Inferior parietal cortex (tissue), 1 donor: ENCODE measurements around the gene VSIR.

Experiments
- DNase-seq: peaks from one replicate; pipeline ENCODE4 v3.0.0-alpha.2; 2016; ENCODE audit errors: extremely low spot score

Gene VSIR

DNA sequence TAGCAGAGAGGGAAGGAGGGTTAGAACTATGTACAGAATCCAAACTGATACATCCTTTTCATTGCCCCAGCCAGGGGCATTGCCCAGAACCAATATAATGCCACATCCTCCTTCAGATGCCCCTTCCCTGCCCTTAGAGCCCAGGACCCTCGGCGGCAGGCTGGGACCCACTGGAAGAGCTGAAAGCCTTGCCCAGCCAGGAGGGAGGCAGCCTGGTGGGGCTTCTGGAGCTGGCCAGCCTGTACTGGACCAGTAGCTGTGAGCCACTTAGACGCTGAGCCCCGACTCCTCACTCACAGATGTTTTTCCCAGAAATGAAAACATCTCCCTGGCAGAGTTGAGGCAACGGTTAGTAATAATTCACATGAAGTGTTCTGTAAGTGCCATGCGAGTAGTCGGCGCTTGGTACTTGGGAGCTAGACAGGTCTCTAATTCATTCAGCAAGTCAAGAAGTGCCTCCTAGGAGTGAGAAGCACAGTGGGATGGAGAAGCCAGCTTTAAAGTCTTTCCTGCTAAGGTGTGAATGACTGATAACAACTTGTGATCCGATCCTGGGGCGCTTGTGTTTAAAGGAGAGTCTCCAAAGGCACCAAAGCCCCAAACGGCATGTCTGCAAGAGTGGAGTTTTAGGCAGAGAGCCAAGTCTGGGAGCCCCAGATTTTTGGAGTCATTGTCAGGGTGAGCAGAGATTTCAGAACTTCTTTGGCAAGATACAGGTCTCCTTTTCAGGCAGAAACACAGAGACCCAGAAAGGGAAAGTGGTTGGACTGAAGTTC, 9.8 kb downstream of the VSIR start:
- no peak for DNase-seq

DNA sequence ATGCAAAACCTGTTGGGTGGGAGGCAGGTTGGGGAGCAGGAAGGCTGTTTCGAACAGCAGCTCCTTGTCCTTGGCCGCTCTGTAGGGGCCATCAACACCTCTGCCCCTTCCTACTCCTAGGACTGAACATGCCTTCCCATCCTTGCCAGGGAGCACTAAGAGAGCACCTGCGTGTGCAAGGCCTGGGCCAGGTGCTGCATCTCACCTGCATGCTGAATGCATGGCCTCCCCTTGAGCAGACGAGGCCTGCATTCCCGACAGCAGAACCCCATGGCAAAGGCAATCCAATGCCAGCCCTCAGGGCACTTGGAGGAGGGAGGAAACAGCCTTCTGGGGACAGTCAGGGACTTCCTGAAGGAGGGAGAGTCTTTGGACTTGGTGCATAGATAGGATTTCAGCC, 11.0 kb downstream of the VSIR start:
- DNase-seq: no peak

DNA sequence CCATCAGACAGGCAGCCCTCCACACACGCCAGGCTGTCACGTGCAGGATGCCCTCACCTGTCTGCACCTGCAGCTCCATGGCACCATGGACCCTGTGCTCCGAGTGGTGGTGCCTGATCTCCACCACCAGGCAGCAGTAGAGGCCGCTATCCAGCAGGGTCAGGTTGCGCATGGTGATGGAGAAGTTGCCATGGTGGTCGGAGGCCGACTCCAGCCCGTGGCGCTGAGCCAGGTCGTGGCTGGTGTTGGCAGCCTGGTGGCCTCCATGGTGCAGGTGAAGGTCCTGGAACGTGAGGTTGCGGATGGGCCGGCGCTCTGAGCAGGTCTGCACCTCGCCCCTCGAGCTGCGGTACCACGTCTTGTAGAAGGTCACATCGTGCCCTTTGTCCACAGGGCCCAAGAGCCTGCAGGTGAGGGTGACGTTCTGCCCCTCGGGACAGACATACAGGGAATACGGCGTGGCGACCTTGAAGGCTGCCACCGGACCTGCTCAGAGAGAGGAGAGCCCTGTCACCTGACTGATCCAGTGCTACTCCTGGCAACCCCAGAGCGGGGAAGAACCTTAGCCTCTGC, 11.7 kb downstream of the VSIR start:
- no peak for DNase-seq

DNA sequence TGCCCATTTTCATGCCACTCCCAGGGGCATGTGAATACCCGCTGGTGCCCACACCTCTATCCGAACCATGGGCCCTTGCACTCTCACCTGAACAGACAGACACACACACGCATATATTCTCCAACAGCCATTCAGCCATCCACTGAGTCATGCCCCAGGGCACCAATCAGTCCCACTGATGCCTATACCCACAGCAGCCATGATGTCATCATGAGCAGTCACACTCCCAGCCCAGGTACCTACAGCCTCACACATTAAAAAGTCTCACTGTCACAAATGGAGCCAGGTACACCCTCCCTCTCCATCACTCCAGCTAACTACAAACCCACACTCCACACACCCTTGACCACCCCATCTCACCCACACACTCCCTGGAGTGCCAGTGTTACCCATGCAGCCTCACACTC, 12.2 kb downstream of the VSIR start:
- no peak for DNase-seq

DNA sequence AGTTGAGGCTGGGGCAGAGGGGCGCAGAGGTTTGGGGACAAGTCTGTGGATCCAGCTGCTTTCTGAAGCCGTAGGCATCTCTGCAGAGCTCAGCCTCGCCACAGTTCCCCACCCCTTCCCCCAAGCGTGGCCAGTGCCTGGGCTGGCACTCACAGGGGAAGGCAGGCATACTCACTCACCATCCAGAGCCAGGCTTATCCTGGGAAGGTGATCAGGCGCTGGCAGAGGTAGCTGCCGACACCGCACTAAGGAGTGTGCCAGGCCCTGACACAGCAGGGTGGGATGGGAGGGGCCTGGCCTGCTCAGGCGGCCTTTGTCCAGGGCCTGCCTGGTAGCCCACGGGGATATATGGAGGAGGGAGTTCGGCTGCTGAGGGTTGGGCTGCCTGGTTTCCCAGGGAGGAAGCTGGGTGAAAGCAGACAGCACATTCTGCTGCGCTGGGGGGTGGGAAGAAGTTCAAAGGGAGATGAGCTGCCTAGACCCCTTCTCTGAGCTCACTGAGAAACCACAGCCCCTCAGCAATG, 15.9 kb downstream of the VSIR start:
- DNase-seq: no peak

DNA sequence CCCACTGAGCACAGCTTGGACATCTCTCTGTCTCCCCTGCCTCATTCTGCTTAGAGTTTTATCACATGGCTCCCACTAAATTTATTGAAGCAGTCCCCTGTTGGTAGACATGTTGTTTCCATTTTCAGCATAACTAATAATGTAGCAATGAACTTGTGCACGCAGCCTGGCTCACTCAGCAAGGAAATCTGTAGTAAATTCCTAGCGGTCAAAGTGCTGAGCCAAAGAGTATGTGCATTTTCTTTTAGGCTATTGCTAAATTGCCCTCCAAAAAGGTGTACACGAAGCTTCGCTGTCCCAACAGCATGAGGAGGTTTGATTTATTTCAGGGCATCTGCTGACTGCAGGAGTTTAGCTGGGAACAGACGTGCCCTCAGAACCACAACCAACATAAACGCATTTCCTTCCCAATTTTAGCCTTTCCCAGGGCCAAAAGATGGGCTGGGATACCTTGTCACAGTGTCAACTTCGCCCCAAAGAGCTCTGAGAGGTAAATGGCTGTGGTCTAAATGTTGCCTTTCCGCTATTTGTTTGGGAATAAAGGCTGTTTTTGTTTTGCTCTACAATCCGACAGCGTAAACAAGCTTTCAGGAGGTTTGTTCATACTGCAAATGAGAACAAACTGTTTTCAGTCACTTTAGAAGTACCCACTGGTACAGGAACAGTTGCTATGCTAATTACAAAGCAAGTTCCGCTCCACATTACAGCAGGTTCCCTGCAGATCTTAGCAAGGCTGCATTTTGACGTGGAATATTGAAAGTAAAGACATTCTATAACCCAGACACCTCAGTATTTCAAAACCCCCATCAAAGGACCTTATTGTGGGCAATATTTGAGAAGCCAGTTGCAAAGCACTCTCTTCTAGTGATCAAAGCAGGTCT, 16.8 kb downstream of the VSIR start:
- no peak for DNase-seq

DNA sequence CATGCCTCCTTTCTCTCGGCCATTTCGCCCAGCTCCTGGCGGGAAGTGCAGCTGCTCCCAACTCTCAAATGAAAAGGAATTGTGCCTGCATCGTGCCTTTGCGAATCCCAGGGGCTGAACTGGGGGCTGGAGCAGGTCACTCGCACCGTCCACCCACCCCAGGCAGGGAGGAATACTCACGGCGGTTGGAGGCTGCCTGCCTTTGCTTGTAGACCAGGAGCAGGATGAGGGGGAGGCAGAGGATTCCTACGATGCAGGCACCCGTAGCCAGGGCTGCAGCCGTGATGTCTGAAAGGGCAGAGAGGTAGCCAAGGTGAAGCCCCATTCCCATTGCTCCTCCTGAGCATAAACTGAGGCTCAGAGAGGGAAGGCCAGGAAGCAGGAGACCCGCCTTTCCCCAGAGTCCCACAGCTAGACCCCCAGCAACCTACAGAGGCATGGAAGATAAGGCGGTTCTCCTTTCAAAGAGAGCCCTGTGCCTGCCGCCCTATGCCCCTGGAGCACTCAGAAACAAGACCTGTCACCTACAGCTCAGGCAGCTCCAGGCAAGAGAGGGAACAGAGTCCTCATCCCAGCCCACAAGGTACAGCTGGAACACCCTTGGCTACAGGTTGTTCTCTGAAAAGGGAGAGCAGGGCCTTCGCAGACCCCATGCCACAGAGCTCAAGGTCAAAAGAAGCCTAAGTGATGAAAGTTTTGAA, 18.0 kb downstream of the VSIR start:
- DNase-seq: no peak

DNA sequence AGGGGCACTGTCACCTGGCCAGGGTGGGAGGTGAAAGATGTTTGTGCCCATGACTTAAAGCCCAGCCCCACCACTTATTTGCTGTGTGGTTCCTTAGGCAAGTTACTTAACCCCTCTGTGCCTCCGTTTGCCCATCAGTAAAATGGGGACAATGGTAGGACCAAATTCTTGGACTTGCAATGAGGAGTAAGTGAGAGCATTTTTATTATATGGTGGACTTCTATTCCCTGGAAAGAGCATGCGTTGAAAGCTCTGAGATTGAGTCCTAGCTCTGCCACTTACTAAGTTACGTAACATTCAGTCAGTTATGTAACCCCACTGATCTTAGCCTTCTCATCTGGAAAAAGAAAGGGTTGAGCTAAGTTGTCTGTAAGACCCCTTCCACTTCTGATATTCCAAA, 18.8 kb downstream of the VSIR start:
- DNase-seq: no peak

DNA sequence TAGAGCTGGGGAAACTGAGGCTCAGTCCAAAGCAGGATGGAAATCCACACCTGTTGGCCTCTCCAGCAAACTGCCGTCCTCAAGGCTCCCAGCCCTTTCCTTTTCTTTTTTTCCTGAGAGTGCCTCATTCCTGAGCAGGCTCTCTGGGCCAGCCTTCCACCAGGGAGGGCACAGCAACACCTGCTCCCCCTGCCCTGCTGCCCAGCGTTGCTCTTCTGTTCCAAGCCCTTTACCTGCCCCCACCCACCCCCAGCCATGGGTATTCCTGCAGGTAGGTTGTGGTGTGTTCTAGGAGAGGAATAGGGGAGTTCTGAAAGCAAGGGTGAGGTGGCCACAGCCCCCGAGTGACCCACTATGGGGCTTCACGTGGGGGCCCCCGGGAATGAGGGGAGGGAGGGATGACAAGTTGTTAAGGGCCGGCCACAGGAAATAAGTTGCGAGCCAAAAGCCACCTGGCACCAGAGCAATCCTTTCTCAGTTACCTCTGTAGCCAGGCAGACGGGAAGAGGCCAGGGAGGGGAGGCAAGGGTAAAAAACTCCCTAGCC, 19.3 kb downstream of the VSIR start:
- DNase-seq: no peak

DNA sequence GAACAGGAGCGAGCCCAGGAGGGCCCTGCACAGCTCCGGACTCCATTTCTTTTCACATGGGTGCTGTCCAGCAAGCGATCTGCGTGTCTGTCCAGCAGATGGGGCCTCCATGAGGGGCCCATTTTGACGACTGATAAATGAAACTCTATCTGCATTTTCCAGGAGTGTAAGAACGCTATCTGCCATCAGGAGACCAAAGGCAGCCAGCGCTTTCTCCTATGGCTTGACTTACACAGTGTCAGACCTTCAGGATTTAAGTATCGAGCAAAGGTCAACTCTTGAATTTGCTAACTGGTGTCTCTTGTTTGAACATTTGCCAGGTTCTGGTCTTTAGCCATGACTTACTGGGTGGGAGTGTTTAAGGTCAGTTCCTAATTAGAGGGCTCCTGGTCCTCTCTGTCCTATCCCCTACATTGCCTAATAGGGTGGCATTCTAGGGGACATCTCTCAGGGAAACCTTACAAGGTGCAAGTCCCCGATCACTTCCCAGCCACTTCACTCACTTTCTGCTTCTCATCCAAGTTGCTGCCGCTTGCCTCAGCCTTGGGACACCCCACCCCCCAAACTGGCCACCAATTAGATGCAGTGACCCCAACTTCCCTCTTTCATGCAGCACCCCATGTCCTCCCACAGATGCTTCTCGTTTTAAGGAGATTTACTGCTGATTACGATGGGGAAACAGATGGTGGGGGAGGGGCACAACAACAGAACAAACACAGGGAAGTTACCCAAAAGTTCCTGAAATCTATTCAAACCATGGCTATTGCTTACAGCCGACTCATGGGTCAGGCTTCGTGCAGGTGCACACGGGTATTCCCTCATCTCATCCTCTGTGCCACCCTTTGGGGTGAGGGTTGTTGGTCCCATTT, 20.0 kb downstream of the VSIR start:
- DNase-seq: no peak

DNA sequence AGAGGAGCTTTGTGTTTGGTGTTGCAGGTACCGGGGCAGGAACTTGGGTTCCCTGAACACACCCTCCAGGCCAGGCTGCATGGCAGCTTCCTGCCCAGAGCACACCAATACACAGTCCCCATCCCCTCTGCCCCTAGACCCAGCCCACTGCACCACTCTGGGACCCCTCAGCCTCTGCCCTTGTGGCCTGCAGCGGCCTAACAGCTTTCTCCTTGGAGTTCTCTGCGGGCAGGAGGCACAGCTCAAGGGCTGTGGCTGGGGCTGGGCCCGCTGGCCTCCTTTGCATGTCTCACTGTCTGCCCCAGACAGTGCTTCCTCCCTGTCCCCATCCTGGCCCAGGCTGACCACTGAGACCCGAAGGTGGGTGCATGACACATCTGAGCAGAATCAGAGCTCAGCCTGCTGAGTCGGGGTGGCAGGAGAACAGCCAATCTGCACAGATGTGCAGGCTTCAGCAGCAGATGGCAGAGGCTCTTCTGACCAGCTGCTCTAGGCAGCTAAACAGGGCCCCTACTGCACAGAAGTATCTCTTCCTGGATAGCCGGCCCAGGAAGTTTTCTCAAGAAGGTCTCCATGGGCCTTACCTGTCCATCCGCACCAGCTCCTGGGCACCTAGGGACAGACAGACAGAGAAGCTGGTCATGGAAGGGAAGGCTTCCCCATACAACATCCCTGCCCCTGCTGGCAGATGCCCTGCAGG, 20.8 kb downstream of the VSIR start:
- DNase-seq: no peak

DNA sequence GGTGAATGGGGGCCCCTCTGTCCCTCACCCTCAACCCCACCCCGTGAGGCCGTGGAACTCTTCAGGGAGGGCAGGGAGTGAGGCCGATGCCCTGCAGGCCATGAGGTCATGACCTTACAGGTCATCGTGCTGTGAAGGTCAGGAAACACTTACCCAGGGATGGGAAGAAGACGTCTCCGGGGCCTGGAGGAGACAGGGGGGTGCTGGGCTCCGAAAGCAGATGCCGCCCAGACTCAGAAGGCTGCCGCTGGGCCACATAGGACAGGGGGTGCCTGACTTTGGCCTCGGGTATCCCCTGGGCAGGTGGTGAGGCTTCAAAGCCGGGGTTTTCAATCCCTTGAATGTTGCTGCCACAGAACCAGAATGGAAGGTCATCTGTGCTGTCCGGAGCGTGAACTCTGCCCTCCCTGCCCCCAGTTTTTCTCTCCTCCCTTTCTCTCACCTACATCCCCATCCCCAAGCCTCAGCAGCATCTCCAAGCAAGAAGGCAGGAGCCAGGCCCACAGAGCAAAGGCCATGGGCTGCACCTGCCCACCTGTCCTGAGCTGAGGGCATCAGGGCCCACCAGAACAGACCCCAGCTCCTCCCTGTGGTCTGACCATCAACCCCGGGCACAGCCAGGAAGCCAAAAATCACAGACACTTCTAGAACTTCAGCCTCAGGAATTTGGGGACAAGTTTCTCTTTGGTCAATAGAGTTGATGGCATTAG, 21.6 kb downstream of the VSIR start:
- no peak for DNase-seq

DNA sequence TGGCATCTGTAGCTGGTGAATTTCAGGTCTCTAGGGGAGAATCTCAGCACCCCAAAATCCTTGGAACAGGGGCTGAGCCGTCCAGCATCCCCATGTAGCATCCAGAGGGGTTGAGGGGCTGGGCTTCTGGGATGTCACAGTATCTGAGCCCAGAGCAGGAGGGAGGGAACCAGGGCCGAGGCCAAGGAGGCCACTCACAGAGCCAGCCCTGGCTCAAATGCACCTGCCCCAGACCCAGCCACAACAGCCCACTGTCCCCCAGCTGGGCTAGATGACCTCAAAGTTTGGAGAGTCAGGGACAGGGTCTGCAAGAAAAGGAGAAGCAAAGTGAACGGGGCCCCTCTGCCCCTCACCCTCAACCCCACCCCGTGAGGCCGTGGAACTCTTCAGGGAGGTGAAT, 22.3 kb downstream of the VSIR start:
- DNase-seq: no peak

DNA sequence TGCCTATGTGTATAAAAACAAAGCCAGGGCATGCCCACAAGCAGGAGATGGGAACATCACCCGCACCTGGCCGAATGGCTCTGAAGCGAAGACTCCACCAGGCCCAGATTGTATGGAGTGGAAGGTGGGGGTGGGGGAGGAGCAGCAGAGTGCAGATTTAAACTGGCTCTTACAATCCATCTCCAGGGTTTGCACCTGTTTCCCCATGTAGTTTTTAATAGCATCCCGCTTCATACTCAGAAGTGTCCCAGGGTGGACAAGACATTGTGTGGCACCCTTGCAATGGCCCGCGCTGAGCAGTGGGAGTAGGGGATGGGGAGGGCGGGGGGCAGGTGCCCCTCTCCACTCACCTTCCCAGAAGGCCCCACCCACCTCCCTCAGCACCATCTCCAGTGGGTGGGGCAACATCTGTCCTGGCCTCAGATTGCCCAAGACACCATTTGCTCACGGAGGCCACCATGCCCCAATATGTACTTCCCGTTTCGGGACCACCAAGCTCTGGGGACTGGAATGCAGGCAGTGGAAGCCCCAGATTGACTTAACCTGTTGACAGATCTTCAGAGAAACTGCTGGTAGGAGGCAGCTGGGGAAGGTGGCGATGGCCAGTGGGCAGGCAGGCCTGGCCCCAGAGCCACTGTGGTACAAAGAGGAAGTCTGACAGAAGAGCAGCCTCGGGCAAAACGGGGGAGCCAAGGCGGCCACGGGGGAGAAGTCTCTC, 23.0 kb downstream of the VSIR start:
- DNase-seq: no peak

DNA sequence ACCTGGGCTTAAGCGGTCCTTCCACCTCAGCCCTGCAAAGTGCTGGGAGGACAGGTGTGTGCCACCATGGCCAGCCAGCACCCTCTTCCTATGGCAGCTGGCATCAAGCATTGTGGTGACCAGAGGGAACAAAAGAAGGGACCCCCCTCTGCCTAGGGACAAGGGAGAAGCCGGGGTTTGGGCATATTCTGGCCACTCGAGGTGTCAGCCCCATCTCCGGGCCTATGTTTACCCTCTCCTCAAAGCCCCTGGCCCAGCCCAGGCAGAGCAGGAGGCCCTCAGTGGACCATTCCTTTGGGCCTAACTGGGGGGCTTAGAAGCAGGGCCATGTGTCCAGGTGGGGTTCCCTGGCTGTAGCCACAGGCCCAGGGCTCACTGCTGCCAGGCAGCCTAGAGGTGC, 23.9 kb downstream of the VSIR start:
- no peak for DNase-seq

DNA sequence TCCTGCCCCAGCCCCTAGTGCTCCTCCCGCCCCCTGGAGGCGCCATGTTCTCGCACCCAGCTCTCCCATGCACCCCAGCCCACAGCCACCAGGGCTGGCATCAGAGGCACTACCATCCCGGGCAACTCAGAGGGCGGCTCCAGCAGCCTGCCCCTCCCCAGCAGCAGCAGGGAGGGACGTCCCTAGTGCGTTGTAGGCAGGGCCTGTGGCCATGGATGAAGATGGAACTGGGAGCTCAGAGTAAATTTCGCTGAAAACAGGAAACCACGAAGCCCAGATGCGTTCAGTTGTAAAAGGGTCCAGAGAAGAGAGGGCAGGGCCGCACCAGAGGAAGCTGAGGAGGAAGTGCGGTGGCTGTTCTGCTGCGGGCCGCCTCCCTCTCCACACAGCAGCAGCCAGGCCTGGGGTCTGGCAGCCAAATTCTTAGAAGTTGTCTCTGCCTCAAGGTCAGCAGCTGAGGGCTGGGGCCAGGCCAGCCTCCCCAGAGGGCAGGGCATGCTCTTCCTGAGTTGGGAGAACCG, 24.6 kb downstream of the VSIR start:
- DNase-seq: no peak

DNA sequence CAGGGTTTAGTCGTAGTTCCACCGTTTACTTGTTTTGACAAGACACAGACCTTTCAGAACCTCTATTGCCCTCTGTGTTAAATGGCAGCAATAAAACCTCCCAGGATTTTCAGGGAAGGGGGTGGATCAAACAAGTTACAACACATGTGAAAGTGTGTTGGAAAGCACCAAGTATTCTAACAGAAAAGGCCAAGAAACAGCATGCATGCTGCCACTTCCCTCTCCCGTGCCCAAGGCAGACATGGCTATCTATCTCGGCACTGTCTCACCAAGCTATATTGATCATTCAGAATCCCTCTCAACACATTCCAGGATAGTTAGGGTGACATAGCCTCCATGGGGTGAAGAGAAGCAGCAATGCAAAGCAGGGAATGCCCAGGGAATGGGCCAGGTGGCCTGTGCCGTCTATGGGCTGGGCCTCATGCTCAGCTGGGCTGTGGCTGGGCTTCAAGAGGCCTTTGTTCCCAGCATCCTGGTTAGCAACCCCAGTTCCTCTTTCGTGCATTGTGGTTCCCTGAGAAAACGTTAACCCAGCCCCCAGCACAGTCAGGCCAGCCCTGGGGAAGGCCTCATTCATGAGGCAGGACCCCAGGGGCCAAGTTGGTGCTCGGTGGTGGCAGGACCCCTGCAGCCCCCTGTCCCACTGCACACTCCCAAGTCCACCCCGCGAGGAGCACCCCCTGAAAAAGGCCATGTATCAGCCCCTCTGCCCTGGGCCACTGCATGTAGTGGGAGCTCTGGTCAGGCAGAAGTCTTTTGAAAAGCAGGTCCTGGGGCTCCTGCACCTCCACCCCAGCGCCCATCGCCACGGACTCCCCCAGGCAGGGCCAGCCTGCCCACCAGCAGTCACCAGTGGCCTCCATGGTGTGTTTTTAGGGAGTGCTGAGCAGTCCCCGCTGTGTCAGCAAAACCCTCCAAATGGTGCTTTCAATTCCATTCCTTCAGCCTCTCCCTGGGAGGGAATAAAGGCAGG, 25.5 kb downstream of the VSIR start:
- no peak for DNase-seq
